ENCODE results near the gene TSPAN4.

TSPAN4 gene

GRCh38 chr11:862696-863022 lies 20.0 kb downstream of the TSPAN4 start:
- no peak overlapping the region for H3K4me3 ChIP-seq (replicated peaks in 1 of 2; ENCODE audit: low read depth in 2 of 2, low read length in 2 of 2)
- DNase-seq (ENCODE audit: low read depth in 2 of 2) = no peak
- TF ChIP-seq CTCF (IDR thresholded peaks at IDR 0.05; ENCODE audit: low read depth, low read length) = no peak

GRCh38 chr11:863023-863909 lies 20.6 kb downstream of the TSPAN4 start:
- TF ChIP-seq CTCF (IDR thresholded peaks at IDR 0.05; ENCODE audit: low read depth, low read length) = no peak
- DNase-seq (ENCODE audit: low read depth in 2 of 2) = no peak
- no peak overlapping the region for H3K4me3 ChIP-seq (replicated peaks in 1 of 2; ENCODE audit: low read depth in 2 of 2, low read length in 2 of 2)

GRCh38 chr11:863910-864827 lies 21.5 kb downstream of the TSPAN4 start:
- no peak for DNase-seq (ENCODE audit: low read depth in 2 of 2)
- H3K4me3 ChIP-seq (replicated peaks in 1 of 2; ENCODE audit: low read depth in 2 of 2, low read length in 2 of 2) = no peak overlapping the region
- TF ChIP-seq CTCF (IDR thresholded peaks at IDR 0.05; ENCODE audit: low read depth, low read length) = no peak

GRCh38 chr11:864898-865297 lies 22.2 kb downstream of the TSPAN4 start:
- H3K4me3 ChIP-seq (replicated peaks in 1 of 2; ENCODE audit: low read depth in 2 of 2, low read length in 2 of 2) = no peak overlapping the region
- no peak for DNase-seq (ENCODE audit: low read depth in 2 of 2)
- no peak for TF ChIP-seq CTCF (IDR thresholded peaks at IDR 0.05; ENCODE audit: low read depth, low read length)

GRCh38 chr11:865462-866430 lies 23.1 kb downstream of the TSPAN4 start:
- H3K4me3 ChIP-seq (replicated peaks in 1 of 2; ENCODE audit: low read depth in 2 of 2, low read length in 2 of 2) = no peak overlapping the region
- DNase-seq (ENCODE audit: low read depth in 2 of 2) = no peak
- no peak for TF ChIP-seq CTCF (IDR thresholded peaks at IDR 0.05; ENCODE audit: low read depth, low read length)

GRCh38 chr11:866481-866880 lies 23.8 kb downstream of the TSPAN4 start:
- H3K4me3 ChIP-seq (replicated peaks in 1 of 2; ENCODE audit: low read depth in 2 of 2, low read length in 2 of 2) = no peak overlapping the region
- DNase-seq (ENCODE audit: low read depth in 2 of 2) = no peak
- TF ChIP-seq CTCF (IDR thresholded peaks at IDR 0.05; ENCODE audit: low read depth, low read length) = no peak
